H4 (cell line): ENCODE data around the gene GP1BB. TPM values are rescaled to one million over a fixed set of nuclear protein-coding genes. Genes with fewer than 3 reads are reported as not detected.

Experiments
- DNase-seq: peaks from one replicate; pipeline ENCODE4 v3.0.0-alpha.2; 2015; ENCODE audit warnings: low spot score
- total RNA-seq: library from RNA; depleted of rRNA; stranded (reverse); fragments of >200 nt; shearing (Covaris generic); gene quantifications from 2 replicates; pipeline ENCODE4 v1.2.3, GENCODE V29; 2014

Gene GP1BB
- total RNA-seq, 1 experiment from 2014 or later: 1.3 TPM

- DNase-seq: no peak
These were observed 33.2 kb downstream of the GP1BB start for GRCh38 chr22:19756288-19757128.

- DNase-seq: no peak
These were observed 34.0 kb downstream of the GP1BB start for GRCh38 chr22:19757140-19757984.

GRCh38 chr22:19757985-19758895, 34.9 kb downstream of the GP1BB start:
- DNase-seq: no peak

- DNase-seq: no peak
These were observed 35.6 kb downstream of the GP1BB start for GRCh38 chr22:19758896-19759426.

GRCh38 chr22:19759427-19760057, 36.2 kb downstream of the GP1BB start:
- no peak for DNase-seq

- DNase-seq: no peak
These were observed 37.0 kb downstream of the GP1BB start, which contains the start of gene TBX1 for GRCh38 chr22:19760058-19760950. TBX1 (plus strand) TSS chr22:19760778; CDS start chr22:19760844, 66 bp downstream.

GRCh38 chr22:19760951-19761724, 37.8 kb downstream of the GP1BB start:
- no peak for DNase-seq

GRCh38 chr22:19761725-19762567, 38.6 kb downstream of the GP1BB start:
- no peak for DNase-seq

- DNase-seq: no peak
These were observed 39.5 kb downstream of the GP1BB start for GRCh38 chr22:19762568-19763457.

- DNase-seq: no peak
These were observed 40.3 kb downstream of the GP1BB start for GRCh38 chr22:19763458-19764298.

- DNase-seq: no peak
These were observed 40.9 kb downstream of the GP1BB start for GRCh38 chr22:19764299-19764593.

GRCh38 chr22:19764636-19765476, 41.5 kb downstream of the GP1BB start:
- no peak for DNase-seq

- no peak for DNase-seq
These were observed 42.3 kb downstream of the GP1BB start for GRCh38 chr22:19765477-19766239.

GRCh38 chr22:19766240-19766510, 42.8 kb downstream of the GP1BB start:
- DNase-seq: no peak
